KMS-11 (cell line): ENCODE results near the gene MRPL58.
"Not testable (repeated sequence)": the region's sequence is repeated elsewhere in the genome, so short reads cannot be mapped to it uniquely, and the experiment has no call there.

Experiments used
- H2AFZ ChIP-seq: fragments of 200-600 bp; sonication (generic); 2 replicates; pipeline ENCODE4 v1.6.1; 2016; ENCODE audit warnings: antibody characterized with exemption, mixed run types, low read depth
- H3K27ac ChIP-seq: fragments of 200-600 bp; sonication (generic); 2 replicates; pipeline ENCODE4 v1.6.1; 2016; ENCODE audit warnings: mild to moderate bottlenecking, mixed run types
- H3K27me3 ChIP-seq: fragments of 200-600 bp; sonication (generic); 2 replicates; pipeline ENCODE4 v1.6.1; 2017; ENCODE audit warnings: mild to moderate bottlenecking, low read depth, mixed run types, moderate library complexity; ENCODE audit not compliant: insufficient read depth
- H3K36me3 ChIP-seq: fragments of 200-600 bp; sonication (generic); 2 replicates; pipeline ENCODE4 v1.6.1; 2017; ENCODE audit warnings: mild to moderate bottlenecking, mixed run types; ENCODE audit not compliant: insufficient read depth
- H3K4me1 ChIP-seq: fragments of 200-600 bp; sonication (generic); 2 replicates; pipeline ENCODE4 v1.6.1; 2016; ENCODE audit warnings: mild to moderate bottlenecking, low read depth, mixed run types; ENCODE audit not compliant: poor library complexity, severe bottlenecking
- H3K4me2 ChIP-seq: fragments of 200-600 bp; sonication (generic); 2 replicates; pipeline ENCODE4 v1.7.0; 2016; ENCODE audit warnings: mild to moderate bottlenecking, mixed run types
- H3K4me3 ChIP-seq: fragments of 200-600 bp; sonication (generic); IDR thresholded peaks from 2 replicates; pipeline ENCODE4 v1.6.1; 2017; ENCODE audit warnings: low read depth, low read length, mixed read lengths; ENCODE audit not compliant: insufficient read depth
- H3K79me2 ChIP-seq: fragments of 200-600 bp; sonication (generic); 2 replicates; pipeline ENCODE4 v1.6.1; 2016; ENCODE audit warnings: low read depth, mixed run types; ENCODE audit not compliant: insufficient read depth
- H3K9ac ChIP-seq: fragments of 200-600 bp; sonication (generic); 2 replicates; pipeline ENCODE4 v1.6.1; 2016; ENCODE audit warnings: mild to moderate bottlenecking, mixed run types
- H4K20me1 ChIP-seq: fragments of 200-600 bp; sonication (generic); 2 replicates; pipeline ENCODE4 v1.6.1; 2016; ENCODE audit warnings: mild to moderate bottlenecking, mixed run types; ENCODE audit not compliant: insufficient read depth
- TF ChIP-seq, protein P1 (sequence below): fragments of 200-600 bp; sonication (generic); conservative IDR thresholded peaks from 2 replicates; pipeline ENCODE4 v1.6.1; 2017; ENCODE audit warnings: low read depth, mild to moderate bottlenecking, antibody characterized with exemption, low read length, moderate library complexity, mixed read lengths

Gene MRPL58

DNA sequence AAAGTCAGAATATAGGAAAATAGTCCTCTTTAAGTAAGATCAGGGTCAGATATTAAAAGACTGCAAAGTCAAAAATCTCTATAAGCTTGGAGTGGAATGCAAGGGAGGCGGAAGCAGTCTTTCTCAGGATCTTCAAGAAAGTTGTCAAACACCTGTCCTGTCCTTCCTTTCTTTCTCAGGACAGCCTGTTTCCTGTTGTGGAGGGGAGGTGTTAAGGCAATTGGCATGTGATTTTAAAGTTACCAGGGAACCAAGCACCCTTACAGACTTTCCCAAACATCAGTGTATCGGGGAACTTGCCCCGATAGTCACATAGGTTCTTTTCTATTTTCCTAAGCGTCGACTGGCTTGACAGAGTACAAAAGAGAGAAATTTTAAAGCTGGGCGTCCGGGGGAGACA is 32.2 kb downstream of the MRPL58 start:
- Histone ChIP-seq H3K9ac (no peak overlapping the region), H3K4me1 (peaks cover 30% of the 10 kb centered on the region), H4K20me1 (no peaks in the 10 kb centered on the region), H3K27ac (no peak overlapping the region), H3K27me3 (no peaks in the 10 kb centered on the region), H2AFZ (no peak overlapping the region), H3K36me3 (no peaks in the 10 kb centered on the region), H3K79me2 (peaks cover 32% of the 10 kb centered on the region; the same call in 1 of the 2 replicates), H3K4me2 (no peak overlapping the region), H3K4me3 (no peak overlapping the region)
- TF ChIP-seq, protein P1, sequence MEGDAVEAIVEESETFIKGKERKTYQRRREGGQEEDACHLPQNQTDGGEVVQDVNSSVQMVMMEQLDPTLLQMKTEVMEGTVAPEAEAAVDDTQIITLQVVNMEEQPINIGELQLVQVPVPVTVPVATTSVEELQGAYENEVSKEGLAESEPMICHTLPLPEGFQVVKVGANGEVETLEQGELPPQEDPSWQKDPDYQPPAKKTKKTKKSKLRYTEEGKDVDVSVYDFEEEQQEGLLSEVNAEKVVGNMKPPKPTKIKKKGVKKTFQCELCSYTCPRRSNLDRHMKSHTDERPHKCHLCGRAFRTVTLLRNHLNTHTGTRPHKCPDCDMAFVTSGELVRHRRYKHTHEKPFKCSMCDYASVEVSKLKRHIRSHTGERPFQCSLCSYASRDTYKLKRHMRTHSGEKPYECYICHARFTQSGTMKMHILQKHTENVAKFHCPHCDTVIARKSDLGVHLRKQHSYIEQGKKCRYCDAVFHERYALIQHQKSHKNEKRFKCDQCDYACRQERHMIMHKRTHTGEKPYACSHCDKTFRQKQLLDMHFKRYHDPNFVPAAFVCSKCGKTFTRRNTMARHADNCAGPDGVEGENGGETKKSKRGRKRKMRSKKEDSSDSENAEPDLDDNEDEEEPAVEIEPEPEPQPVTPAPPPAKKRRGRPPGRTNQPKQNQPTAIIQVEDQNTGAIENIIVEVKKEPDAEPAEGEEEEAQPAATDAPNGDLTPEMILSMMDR, result no peak

DNA sequence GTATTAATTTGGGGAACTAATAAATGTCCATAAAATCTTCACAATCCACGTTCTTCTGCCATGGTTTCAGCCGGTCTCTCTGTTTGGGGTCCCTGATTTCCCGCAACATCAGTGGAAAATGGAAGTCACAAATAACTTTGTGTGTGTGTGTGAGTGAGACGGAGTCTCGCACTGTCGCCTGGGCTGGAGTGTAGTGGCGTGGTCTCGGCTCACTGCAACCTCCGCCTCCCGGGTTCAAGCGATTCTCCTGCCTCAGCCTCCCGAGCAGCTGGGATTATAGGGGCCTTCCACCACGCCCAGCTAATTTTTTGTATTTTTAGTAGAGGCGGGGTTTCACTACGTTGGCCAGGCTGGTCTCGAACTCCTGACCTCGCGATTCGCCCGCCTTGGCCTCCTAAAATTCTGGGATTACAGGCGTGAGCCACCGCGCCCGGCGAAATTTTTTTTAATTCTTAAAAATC is 33.5 kb downstream of the MRPL58 start:
- peaks cover 32% of the 10 kb centered on the region; the same call in 1 of the 2 replicates for H3K79me2 ChIP-seq
- H3K4me2 ChIP-seq, result peak overlapping the region; percentile 67
- peak overlapping the region; percentile 61 for H3K9ac ChIP-seq
- H3K4me3 ChIP-seq, H4K20me1 ChIP-seq, H3K27me3 ChIP-seq, H3K36me3 ChIP-seq: not testable (repeated sequence)
- H3K4me1 ChIP-seq, result peaks cover 30% of the 10 kb centered on the region
- peak overlapping the region; percentile 85 for H2AFZ ChIP-seq
- H3K27ac ChIP-seq, result peak overlapping the region; percentile 42; the same call in 1 of the 2 replicates

DNA sequence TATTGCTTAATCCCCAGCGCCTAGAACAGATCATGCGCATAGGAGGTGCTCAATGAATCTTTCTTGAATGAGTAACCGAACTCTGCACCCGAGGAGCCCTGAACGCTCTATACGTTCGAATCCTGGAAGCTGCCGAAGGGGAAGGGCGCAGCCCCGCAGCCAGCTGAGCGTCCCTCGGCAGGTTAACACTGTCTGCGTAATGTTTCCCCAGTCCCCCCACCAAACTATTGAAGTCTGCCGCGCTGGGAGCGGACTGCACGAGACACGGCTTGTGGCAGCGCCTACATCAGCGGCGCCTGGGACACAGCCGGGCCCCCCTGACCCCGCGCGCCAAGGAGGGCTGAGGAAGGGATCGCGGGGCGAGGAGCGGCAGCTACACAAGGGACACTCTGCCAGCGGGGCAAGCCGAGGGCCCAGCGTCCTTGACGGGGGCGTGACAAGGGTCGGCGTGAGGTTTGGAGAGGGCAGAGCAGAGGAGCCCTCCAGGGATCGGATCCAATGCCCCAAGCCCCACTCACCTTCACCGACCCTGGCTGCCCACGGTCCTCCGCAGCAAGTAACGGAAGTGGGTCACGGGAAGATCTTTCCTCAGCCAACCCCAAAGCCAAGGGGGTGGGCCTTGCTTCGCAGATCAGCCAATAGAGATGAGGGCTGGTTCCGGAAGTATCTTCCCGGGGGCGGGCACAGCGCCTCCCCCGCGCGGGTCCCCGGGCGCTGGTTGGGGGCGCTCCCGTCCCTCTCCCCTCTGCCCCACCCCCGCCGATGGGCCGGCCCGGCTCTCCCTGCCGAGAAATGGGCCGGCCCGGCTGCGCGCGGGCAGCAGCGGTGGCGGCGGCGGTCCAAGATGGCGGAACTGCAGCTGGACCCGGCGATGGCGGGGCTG is 34.2 kb downstream of the MRPL58 start, which contains the start of the genes ATP5PD and KCTD2:
TSS of gene ATP5PD (minus strand) at position 563 of the 883 bp plus-strand sequence. CDS start 4,319 bp downstream, outside the sequence.
TSS of gene KCTD2 (plus strand) at position 819 of the 883 bp plus-strand sequence. CDS start at position 845, 26 bp downstream.
- Histone ChIP-seq H3K9ac (peak within 1 kb of the TSS; percentile 61), H3K27me3 (no peaks in the 10 kb centered on the region), H3K4me1 (peaks cover 30% of the 10 kb centered on the region), H3K4me3 (no peak within 1 kb of the TSS), H4K20me1 (no peaks in the 10 kb centered on the region), H3K27ac (peak within 1 kb of the TSS; percentile 42; the same call in 1 of the 2 replicates), H3K36me3 (no peaks in the 10 kb centered on the region), H3K79me2 (peaks cover 32% of the 10 kb centered on the region; the same call in 1 of the 2 replicates), H3K4me2 (peak within 1 kb of the TSS; percentile 67), H2AFZ (peak within 1 kb of the TSS; percentile 85)
- TF ChIP-seq, protein P1, result no peak

DNA sequence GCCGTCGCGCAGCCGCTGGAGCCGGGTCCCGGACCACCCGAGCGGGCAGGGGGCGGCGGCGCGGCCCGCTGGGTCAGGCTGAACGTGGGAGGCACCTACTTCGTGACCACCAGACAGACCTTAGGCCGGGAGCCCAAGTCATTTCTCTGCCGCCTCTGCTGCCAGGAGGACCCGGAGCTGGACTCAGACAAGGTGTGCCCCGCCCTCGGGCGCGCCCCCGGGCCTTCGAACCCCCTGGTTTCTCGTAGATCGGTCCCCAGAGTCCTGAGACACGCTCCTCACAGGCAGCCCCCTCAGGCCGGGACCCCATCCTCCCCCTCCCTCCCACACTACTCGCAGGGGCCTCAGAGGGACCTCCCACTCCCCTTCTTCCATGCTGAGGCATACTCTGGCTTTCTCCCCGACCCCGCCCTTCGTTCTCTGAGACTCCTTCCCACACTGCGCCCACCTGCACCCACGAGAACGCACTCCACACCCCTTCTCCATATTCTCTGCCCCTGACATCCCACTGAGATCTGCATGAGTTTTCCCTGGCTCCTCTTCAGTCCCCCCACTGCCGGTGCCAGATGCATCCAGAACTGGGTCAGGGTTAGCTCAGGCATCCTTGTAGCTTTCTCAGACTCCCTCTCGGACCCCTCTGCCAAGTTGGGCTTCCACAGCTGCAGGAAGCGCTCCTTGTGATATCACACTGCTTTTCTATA is 35.1 kb downstream of the MRPL58 start:
- TF ChIP-seq, protein P1, result no peak
- peaks cover under 1% of the 10 kb centered on the region; the same call in 1 of the 2 replicates for H3K36me3 ChIP-seq
- H2AFZ ChIP-seq, result peak overlapping the region; percentile 42
- H3K27me3 ChIP-seq, result no peaks in the 10 kb centered on the region
- no peaks in the 10 kb centered on the region for H4K20me1 ChIP-seq
- H3K27ac ChIP-seq, result no peak overlapping the region
- H3K9ac ChIP-seq, result peak overlapping the region; percentile 56; the same call in 1 of the 2 replicates
- peaks cover 30% of the 10 kb centered on the region for H3K4me1 ChIP-seq
- H3K4me3 ChIP-seq, result no peak overlapping the region
- H3K4me2 ChIP-seq, result peak overlapping the region; percentile 59
- peaks cover 32% of the 10 kb centered on the region; the same call in 1 of the 2 replicates for H3K79me2 ChIP-seq
